Measurements from ENCODE around the gene CLCN2. TPM values are rescaled to one million over a fixed set of nuclear protein-coding genes. Genes with fewer than 3 reads are reported as not detected.

Gene CLCN2
- 1.8 and 2.6 TPM in 2 replicates for total RNA-seq

GRCh38 chr3:184361532-184361931, at the start of gene CLCN2, which contains the start of gene POLR2H:
Gene CLCN2 (minus strand): TSS chr3:184361605. CDS start chr3:184361479, 126 bp downstream.
Gene POLR2H (plus strand): TSS chr3:184361710. CDS start chr3:184363493, 1,783 bp downstream.

GRCh38 chr3:184379358-184380184, 18.2 kb upstream of the CLCN2 start, which contains the start of gene CHRD:
Gene CHRD (plus strand): TSS chr3:184380054. CDS start chr3:184380319, 265 bp downstream.

GRCh38 chr3:184377882-184378445, 16.6 kb upstream of the CLCN2 start, which contains the start of gene THPO:
Gene THPO (minus strand): TSS chr3:184378207. CDS start chr3:184376259, 1,948 bp downstream.

GRCh38 chr3:184337399-184337714, 24.0 kb downstream of the CLCN2 start, which contains the start of gene FAM131A:
Gene FAM131A (plus strand): TSS chr3:184337600. CDS start chr3:184337631, 31 bp downstream.

GRCh38 chr3:184314363-184314699, 47.1 kb downstream of the CLCN2 start, which contains the start of gene EIF4G1:
Gene EIF4G1 (plus strand): TSS chr3:184314606. CDS start chr3:184315797, 1,191 bp downstream.

GRCh38 chr3:184298759-184299487, 62.5 kb downstream of the CLCN2 start, which contains the start of gene PSMD2:
Gene PSMD2 (plus strand): TSS chr3:184299241. CDS start chr3:184299267, 26 bp downstream.

Other genes starting within 250 kb of the CLCN2 start
- gene EIF2B5, start 226.2 kb downstream of the CLCN2 start, total RNA-seq = 34.0 and 43.5 TPM in 2 replicates
- gene DVL3, start 206.2 kb downstream of the CLCN2 start, total RNA-seq = 17.8 and 21.4 TPM in 2 replicates
- 468 and 497 TPM in 2 replicates for gene AP2M1, start 186.8 kb downstream of the CLCN2 start, total RNA-seq
- 49.1 and 53.1 TPM in 2 replicates for gene ABCF3, start 175.4 kb downstream of the CLCN2 start, total RNA-seq
- not detected in 2 replicates for gene VWA5B2, start 132.0 kb downstream of the CLCN2 start, total RNA-seq
- gene ALG3, start 112.6 kb downstream of the CLCN2 start, total RNA-seq = 17.8 and 21.1 TPM in 2 replicates
- 2.6 and 4.0 TPM in 2 replicates for gene EEF1AKMT4, start 111.9 kb downstream of the CLCN2 start, total RNA-seq
- not detected in 2 replicates for gene CAMK2N2, start 100.1 kb downstream of the CLCN2 start, total RNA-seq
- gene ECE2, start 85.6 kb downstream of the CLCN2 start, total RNA-seq = not detected in 2 replicates
- gene PSMD2, start 62.4 kb downstream of the CLCN2 start, total RNA-seq = 331 and 355 TPM in 2 replicates
- gene EIF4G1, start 47.0 kb downstream of the CLCN2 start, total RNA-seq = 207 TPM in 2 replicates
- gene FAM131A, start 24.0 kb downstream of the CLCN2 start, total RNA-seq = 27.2 and 28.5 TPM in 2 replicates
- gene POLR2H, start 105 bp upstream of the CLCN2 start, total RNA-seq = 81.6 and 88.5 TPM in 2 replicates
- gene THPO, start 16.6 kb upstream of the CLCN2 start, total RNA-seq = under 0.01 and 0.09 TPM in 2 replicates
- gene CHRD, start 18.4 kb upstream of the CLCN2 start, total RNA-seq = 0.43 and 0.69 TPM in 2 replicates
- under 0.01 and 0.09 TPM in 2 replicates for gene EPHB3, start 200.2 kb upstream of the CLCN2 start, total RNA-seq

Measured in dermis lymphatic vessel endothelial cell (primary cell).